GM12872 (cell line): ENCODE measurements around the gene PRRC2C.

Experiments
- CTCF ChIP-seq: IDR thresholded peaks from 3 replicates; pipeline ENCODE4 v1.5.1; 2011; ENCODE audit warnings: low read depth, mild to moderate bottlenecking, low read length, moderate library complexity; ENCODE audit not compliant: insufficient read depth

The PRRC2C gene

DNA sequence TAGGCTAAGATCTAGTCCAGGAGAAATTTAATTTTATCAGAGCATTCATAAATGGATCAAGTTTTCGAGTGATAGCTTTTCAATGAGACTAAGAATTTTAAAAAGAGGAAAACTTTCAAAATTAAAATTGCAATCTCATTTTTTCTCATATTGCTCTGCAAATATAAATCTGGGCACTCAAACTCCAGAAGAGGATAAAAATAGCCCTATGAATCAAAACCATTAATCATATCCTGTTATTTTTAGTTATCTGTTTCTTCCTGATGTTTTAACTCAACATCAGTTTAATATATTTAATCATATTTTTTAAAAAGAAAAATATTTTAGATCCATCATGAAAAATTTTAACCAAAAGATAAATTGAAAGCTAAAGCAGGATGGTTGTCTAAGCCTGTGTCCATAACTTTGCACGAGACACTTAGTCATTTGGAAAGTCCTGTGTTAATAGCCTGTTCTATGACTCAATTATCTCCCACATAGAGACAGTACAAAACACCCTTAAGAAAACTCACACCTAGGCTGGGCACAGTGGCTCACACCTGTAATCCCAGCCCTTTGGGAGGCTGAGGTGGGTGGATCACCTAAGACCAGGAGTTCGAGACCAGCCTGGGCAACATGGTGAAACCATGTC, 17.1 kb upstream of the PRRC2C start:
- TF ChIP-seq CTCF = no peak

- TF ChIP-seq CTCF = no peak
These were observed 14.6 kb upstream of the PRRC2C start for GRCh38 chr1:171470726-171471125.

GRCh38 chr1:171472183-171472647, 13.1 kb upstream of the PRRC2C start:
- no peak for TF ChIP-seq CTCF

DNA sequence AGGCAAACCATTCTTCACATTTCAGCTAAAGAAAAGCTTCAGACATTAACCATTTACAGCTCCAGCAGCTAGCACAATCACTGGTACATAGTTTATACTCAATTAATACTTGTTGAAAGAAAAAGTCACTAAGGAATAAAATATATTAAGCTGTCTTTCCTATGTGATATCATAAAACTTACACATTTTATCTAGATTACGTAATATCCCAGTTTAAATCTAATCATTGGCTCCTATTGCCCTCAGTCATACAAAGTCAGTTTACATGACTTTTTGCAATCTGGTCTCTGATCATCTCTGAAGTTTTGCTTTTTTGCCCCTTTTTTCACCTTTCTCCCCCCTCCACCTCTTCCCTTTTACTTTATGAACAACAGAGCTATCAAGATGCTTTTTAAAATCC, 8.5 kb upstream of the PRRC2C start:
- no peak for TF ChIP-seq CTCF

- TF ChIP-seq CTCF = no peak
These were observed 7.5 kb upstream of the PRRC2C start for GRCh38 chr1:171477804-171478203.

DNA sequence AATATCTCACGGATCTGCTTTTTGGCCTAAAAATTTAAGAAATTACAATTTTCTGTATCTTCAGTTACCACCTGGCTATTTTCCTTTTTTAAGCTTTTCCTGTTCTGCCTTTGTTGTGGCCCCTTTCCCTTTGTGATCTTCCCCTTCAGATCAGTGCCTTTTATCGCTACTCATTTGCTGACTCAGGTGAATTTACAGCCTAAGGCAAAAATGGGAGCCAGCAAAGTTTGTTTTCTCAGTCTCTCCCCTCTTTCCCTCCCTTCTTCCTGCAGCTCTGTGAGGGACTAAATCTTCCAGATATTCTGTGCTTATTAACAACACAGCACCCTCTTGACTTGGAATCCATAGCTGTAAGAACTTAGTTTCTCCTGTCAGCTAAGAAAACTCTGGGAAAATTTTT, 5.3 kb upstream of the PRRC2C start:
- no peak for TF ChIP-seq CTCF

DNA sequence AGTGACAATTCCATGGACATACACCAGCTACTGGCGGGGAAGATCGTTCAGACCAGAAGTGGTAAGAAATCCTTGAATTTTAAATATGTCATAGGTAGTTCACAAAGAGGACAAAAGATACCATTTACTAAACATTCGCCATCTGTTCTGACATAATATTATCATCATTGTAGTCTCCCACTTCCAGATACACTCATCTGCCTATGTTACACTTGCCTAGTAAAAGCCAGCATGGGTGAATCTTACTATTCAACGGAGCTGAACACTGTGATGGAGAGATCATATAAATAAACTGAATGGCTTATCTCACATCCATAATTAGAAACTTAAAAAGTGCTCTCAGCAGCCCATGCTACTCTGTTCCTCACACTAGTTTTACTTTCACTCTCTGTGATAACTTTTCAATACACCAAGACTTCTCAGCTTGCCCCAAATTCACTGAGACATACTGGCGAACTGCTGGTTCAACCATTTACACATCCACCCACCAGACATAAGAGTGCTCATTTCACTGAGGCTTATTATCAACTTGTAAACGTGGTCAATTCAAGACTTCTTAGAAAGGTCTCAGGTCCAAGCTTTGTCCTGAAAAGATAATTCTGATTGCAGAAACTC, 463 bp upstream of the PRRC2C start:
- TF ChIP-seq CTCF = no peak; the same call in 2 of the 3 replicates
